Measurements from ENCODE around the gene GTF2B.

GTF2B gene

DNA sequence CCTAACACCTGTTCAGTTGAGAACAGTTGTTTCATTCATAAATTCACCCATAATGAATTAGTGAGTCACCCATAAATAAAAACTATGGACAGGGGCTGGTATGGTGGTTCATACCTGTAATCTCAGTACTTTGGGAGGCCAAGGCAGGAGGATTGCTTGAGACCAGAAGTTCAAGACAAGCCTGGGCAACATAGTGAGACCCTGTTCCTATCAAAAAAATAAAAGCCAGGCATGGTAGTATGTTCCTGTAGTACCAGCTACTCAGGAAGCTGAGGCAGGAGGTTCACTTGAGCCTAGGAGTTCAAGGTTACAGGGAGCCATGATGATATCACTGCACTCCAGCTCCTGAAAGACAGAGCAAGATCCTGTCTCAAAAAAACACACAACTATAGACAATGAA, 79.0 kb downstream of the GTF2B start:
- no peak overlapping the region for H3K27ac ChIP-seq (replicated peaks)
- TF ChIP-seq GABPA (IDR thresholded peaks at IDR 0.05; ENCODE audit: low read depth) (no peak), CTCF (IDR thresholded peaks at IDR 0.05; ENCODE audit: insufficient read depth, low read length) (no peak), POLR2AphosphoS5 (IDR thresholded peaks at IDR 0.05; ENCODE audit: low read depth) (no peak), SPI1 (IDR thresholded peaks at IDR 0.05; ENCODE audit: borderline replicate concordance, low read depth) (no peak)
- TF ChIP-seq, protein P1, sequence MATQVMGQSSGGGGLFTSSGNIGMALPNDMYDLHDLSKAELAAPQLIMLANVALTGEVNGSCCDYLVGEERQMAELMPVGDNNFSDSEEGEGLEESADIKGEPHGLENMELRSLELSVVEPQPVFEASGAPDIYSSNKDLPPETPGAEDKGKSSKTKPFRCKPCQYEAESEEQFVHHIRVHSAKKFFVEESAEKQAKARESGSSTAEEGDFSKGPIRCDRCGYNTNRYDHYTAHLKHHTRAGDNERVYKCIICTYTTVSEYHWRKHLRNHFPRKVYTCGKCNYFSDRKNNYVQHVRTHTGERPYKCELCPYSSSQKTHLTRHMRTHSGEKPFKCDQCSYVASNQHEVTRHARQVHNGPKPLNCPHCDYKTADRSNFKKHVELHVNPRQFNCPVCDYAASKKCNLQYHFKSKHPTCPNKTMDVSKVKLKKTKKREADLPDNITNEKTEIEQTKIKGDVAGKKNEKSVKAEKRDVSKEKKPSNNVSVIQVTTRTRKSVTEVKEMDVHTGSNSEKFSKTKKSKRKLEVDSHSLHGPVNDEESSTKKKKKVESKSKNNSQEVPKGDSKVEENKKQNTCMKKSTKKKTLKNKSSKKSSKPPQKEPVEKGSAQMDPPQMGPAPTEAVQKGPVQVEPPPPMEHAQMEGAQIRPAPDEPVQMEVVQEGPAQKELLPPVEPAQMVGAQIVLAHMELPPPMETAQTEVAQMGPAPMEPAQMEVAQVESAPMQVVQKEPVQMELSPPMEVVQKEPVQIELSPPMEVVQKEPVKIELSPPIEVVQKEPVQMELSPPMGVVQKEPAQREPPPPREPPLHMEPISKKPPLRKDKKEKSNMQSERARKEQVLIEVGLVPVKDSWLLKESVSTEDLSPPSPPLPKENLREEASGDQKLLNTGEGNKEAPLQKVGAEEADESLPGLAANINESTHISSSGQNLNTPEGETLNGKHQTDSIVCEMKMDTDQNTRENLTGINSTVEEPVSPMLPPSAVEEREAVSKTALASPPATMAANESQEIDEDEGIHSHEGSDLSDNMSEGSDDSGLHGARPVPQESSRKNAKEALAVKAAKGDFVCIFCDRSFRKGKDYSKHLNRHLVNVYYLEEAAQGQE (IDR thresholded peaks at IDR 0.05; ENCODE audit: insufficient replicate concordance, low read depth): no peak
- DNase-seq (ENCODE audit: low read depth in 1 of 2, low spot score in 1 of 2): no peak
- H3K4me3 ChIP-seq (replicated peaks; ENCODE audit: insufficient read depth, low read length): no peak overlapping the region
- H3K27me3 ChIP-seq (ENCODE audit: insufficient read depth, poor library complexity, severe bottlenecking): no peaks in the 10 kb centered on the region

DNA sequence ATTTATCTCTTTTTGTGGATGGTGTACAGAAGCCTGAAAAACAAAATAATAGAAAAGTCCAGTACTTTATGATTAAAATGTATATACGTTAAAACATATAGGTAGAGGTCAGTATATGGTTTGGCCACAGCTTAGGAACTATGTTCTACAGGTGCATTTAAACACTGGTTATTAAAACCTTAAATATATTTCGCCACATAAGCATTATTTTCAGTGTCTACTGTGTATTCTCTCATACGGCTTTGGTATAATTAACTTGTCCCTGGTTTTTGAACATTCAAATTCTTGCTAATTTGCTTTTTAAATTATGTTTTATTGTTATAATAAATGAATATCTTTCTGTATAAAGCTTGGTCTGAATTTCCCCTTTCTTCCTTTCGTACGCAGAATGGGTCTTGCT, 87.9 kb downstream of the GTF2B start:
- Histone ChIP-seq H3K4me3 (replicated peaks; ENCODE audit: insufficient read depth, low read length) (no peak overlapping the region), H3K27ac (replicated peaks) (no peak overlapping the region), H3K27me3 (ENCODE audit: insufficient read depth, poor library complexity, severe bottlenecking) (no peaks in the 10 kb centered on the region)
- DNase-seq (ENCODE audit: low read depth in 1 of 2, low spot score in 1 of 2): no peak
- TF ChIP-seq CTCF (IDR thresholded peaks at IDR 0.05; ENCODE audit: insufficient read depth, low read length): no peak
- TF ChIP-seq SPI1 (IDR thresholded peaks at IDR 0.05; ENCODE audit: borderline replicate concordance, low read depth): no peak
- TF ChIP-seq, protein P1 (IDR thresholded peaks at IDR 0.05; ENCODE audit: insufficient replicate concordance, low read depth): no peak
- TF ChIP-seq GABPA (IDR thresholded peaks at IDR 0.05; ENCODE audit: low read depth): no peak
- no peak for TF ChIP-seq POLR2AphosphoS5 (IDR thresholded peaks at IDR 0.05; ENCODE audit: low read depth)

GRCh38 chr1:88802950-88803349, 88.4 kb downstream of the GTF2B start:
- no peak overlapping the region; the same call in 1 of the 2 replicates for H3K27ac ChIP-seq (replicated peaks)
- H3K4me3 ChIP-seq (replicated peaks; ENCODE audit: insufficient read depth, low read length): no peak overlapping the region
- TF ChIP-seq POLR2AphosphoS5 (IDR thresholded peaks at IDR 0.05; ENCODE audit: low read depth) (no peak), SPI1 (IDR thresholded peaks at IDR 0.05; ENCODE audit: borderline replicate concordance, low read depth) (no peak), GABPA (IDR thresholded peaks at IDR 0.05; ENCODE audit: low read depth) (no peak), CTCF (IDR thresholded peaks at IDR 0.05; ENCODE audit: insufficient read depth, low read length) (no peak)
- TF ChIP-seq, protein P1 (IDR thresholded peaks at IDR 0.05; ENCODE audit: insufficient replicate concordance, low read depth): no peak
- DNase-seq (ENCODE audit: low read depth in 1 of 2, low spot score in 1 of 2): no peak
- H3K27me3 ChIP-seq (ENCODE audit: insufficient read depth, poor library complexity, severe bottlenecking): no peaks in the 10 kb centered on the region

Data from HL-60 (cell line).